ENCODE measurements around the gene NRXN3.
"Not testable (repeated sequence)": the region's sequence is repeated elsewhere in the genome, so short reads cannot be mapped to it uniquely, and the experiment has no call there.

The NRXN3 gene

GRCh38 chr14:79730953-79731352 lies 1560.8 kb downstream of the NRXN3 start:
- DNase-seq, result no peak

DNA sequence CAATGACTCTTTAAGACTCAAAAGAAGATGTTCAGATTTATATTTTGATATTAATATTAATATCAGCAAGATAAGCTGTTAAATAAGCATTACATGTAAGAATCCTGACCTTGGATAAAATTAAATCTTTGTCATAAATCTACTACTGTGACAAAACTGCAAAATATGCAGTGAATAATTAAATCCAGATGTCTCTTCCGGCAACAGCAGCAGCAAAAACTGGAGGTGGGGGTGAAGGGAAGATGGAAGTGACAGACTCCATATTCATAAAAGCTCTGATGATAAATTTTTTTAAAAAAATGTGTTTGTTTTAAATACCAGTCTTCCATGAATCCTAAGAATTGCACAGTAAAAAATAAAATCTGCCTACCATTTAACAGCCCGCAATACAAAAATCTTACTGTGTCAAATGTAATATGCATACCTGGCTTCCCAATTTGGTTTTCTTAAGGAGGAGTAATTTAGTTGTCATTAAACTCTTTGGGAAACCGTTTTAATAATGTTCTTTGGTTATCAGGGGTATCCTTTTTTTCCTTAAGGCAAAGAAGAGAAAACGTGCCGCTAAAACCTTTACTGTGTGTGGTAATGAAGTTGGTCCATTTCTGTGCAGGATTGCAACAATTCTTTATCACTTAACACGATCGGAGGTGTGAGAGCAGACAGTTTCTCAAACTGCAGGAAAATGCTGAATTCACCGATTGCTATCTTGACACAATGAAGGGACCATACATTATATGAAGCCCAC lies 1562.9 kb downstream of the NRXN3 start:
- DNase-seq, result no peak

GRCh38 chr14:79734151-79734550 lies 1564.0 kb downstream of the NRXN3 start:
- DNase-seq, result no peak

- no peak for DNase-seq
These were observed 1564.5 kb downstream of the NRXN3 start for GRCh38 chr14:79734656-79735055.

GRCh38 chr14:79735121-79735520 lies 1564.9 kb downstream of the NRXN3 start:
- DNase-seq, result no peak

DNA sequence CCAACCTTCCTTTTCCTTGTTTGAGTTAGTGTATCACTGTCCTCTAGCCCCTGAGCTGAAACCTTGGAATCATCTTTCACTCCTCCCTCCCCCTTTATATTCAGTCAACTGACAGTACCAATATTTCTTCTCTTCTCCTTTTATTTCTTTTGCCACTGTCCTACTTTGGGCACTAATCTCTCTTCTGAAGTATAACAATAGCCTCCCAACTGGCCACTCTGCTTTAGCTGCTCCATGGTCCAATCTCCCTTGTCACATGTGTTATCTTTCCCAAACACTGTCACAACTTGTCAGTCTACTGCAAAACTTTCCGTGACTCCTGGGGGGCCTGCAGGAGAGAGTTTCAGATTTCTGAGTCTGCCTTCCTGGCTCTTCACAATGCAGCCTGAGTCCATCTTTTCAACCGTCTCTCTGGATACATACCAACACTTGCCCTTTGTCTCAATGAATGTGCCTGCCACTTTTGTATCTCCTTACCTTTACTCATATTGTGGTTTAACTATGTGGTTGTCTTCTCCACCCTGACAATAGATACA lies 1570.0 kb downstream of the NRXN3 start:
- no peak for DNase-seq

DNA sequence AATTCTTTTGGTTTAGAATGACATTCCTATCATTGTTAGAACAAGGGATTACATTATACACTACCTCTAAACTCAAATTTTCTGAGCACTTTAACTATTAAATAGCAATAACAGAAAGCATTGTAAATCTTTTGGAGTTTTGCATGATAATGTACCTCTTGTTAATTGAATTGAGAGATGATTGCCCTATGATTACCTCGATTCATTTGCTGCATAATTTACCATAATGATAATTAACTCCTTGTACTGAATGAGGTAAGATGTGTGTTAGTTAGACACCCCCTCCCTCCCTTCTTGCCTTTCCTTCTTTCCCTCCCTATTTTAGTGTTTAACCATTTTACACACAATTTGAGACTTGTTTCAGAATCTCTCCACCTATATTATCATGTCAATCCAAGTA lies 1572.0 kb downstream of the NRXN3 start:
- no peak for DNase-seq

GRCh38 chr14:79745046-79745445 lies 1574.9 kb downstream of the NRXN3 start:
- no peak for DNase-seq

DNA sequence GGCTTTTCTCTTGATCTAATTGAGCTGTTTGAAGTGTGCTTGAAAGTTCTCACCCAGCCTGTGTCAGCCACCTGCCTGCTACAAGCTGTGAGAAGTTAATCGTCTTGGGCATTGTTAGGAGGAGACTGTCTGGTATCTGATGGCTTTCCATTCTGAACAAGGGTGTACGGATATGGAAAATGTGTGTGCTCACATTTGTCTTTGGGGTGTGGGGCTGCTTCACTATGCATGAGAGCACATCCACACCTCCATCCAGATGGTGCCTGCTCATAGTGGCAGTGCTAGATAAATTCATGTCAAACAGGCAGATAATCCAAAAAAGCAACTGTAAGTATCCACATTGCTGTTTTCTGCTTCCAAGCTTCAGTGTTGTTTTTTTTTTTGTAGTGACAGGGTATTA lies 1578.9 kb downstream of the NRXN3 start:
- DNase-seq, result peak; percentile 32

- DNase-seq, result no peak
These were observed 1588.8 kb downstream of the NRXN3 start for GRCh38 chr14:79758985-79759384.

- DNase-seq, result peak; percentile 11
These were observed 1594.2 kb downstream of the NRXN3 start for GRCh38 chr14:79764323-79764722.

- DNase-seq, result no peak
These were observed 1596.3 kb downstream of the NRXN3 start for GRCh38 chr14:79766511-79766910.

GRCh38 chr14:79767251-79767650 lies 1597.1 kb downstream of the NRXN3 start:
- DNase-seq, result no peak

DNA sequence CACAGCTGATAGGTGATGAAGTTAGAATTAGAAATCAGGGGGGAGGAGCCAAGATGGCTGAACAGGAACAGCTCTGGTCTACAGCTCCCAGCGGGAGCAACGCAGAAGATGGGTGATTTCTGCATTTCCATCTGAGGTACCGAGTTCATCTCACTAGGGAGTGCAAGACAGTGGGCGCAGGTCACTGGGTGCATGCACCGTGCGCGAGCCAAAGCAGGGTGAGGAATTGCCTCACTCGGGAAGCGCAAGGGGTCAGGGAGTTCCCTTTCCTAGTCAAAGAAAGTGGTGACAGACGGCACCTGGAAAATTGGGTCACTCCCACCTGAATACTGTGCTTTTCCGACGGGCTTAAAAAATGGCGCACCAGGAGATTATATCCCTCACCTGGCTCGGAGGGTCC lies 1597.5 kb downstream of the NRXN3 start:
- not testable (repeated sequence) for DNase-seq

- DNase-seq, result no peak
These were observed 1611.7 kb downstream of the NRXN3 start for GRCh38 chr14:79781882-79782281.

- DNase-seq, result no peak
These were observed 1612.9 kb downstream of the NRXN3 start for GRCh38 chr14:79783041-79783440.

DNA sequence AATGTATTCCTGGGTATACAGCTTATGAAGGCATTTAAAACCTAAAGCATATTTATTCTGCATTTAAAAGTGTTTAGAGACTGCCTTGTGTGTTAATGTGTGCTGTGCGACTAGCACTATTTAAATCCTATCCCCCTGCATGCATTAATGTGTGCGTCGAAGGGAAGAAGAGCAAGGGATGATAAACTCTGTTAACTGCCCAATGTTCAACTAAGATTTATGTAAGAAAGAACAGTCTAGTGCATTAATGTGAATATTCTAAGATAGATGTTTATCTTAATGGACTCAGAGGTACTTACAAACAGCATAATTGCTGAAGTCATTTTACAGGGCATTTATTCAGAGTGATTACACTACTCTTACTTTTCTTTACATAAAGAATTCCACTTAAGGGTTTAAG lies 1616.3 kb downstream of the NRXN3 start:
- DNase-seq, result no peak

- no peak for DNase-seq
These were observed 1618.2 kb downstream of the NRXN3 start for GRCh38 chr14:79788346-79788745.

GRCh38 chr14:79791055-79791732 lies 1621.0 kb downstream of the NRXN3 start:
- no peak for DNase-seq

DNA sequence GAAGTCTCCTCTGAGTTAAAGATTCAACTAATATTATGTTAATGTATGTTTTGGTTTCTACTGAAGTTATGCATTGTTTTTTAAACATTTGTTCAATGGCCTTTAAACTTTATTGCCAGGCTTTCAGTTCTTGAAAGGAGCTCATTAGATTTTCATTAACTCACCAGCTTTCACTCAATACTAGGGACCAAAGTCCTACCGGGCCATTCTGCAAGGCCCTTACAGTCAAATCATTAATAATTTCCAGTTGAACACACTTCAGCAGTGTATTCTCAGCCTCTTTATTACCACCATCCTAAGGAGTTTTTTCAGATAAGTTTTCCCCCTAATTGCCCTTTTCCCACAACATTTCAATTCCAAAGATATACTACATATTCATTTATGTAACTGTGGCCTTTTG lies 1631.9 kb downstream of the NRXN3 start:
- DNase-seq, result no peak

GRCh38 chr14:79805636-79806035 lies 1635.5 kb downstream of the NRXN3 start:
- no peak for DNase-seq

GRCh38 chr14:79809849-79810612 lies 1639.9 kb downstream of the NRXN3 start:
- peak; percentile 79 for DNase-seq

- DNase-seq, result no peak
These were observed 1650.8 kb downstream of the NRXN3 start for GRCh38 chr14:79820866-79821535.

Measured in NCI-H526 treated with DMSO at 0.1 percent for 48 hours (cell line).